ENCODE data around the gene SENP6.

- TF ChIP-seq CTCF (optimal IDR thresholded peaks at IDR 0.05 in 1 of 3, IDR thresholded peaks at IDR 0.05 in 1 of 3, conservative IDR thresholded peaks at IDR 0.05 in 1 of 3; ENCODE audit: extremely low read depth in 1 of 3, insufficient read depth in 2 of 3, low read length in 3 of 3) (no peak), EZH2 (IDR thresholded peaks at IDR 0.05; ENCODE audit: low read length) (no peak)
Measured at GRCh38 chr6:75673884-75674283, 72.2 kb downstream of the SENP6 start.

All from keratinocyte (primary cell).